Neuronal stem cell (in vitro differentiated cells): ENCODE data around the gene ZXDB.

Source experiments
- DNase-seq: peaks from one replicate; pipeline ENCODE4 v3.0.0-alpha.2; 2013; ENCODE audit warnings: low spot score
- H2AFZ ChIP-seq: one replicate; pipeline ENCODE4 v1.6.1; 2013; ENCODE audit warnings: mild to moderate bottlenecking, low read length, inconsistent platforms
- H2AK5ac ChIP-seq: 2 replicates; pipeline ENCODE4 v1.6.1; 2013; ENCODE audit warnings: low read depth, mild to moderate bottlenecking, inconsistent platforms, low read length, moderate library complexity, mixed read lengths
- H2BK120ac ChIP-seq: 2 replicates; pipeline ENCODE4 v1.6.1; 2013; ENCODE audit warnings: low read depth, mild to moderate bottlenecking, inconsistent platforms, low read length, moderate library complexity, mixed read lengths
- H2BK12ac ChIP-seq: one replicate; pipeline ENCODE4 v1.6.1; 2013; ENCODE audit warnings: low read length, inconsistent platforms
- H2BK15ac ChIP-seq: 2 replicates; pipeline ENCODE4 v1.6.1; 2013; ENCODE audit warnings: mild to moderate bottlenecking, low read length, inconsistent platforms, mixed read lengths
- H2BK5ac ChIP-seq: one replicate; pipeline ENCODE4 v1.6.1; 2013; ENCODE audit warnings: inconsistent platforms, mild to moderate bottlenecking, low read length, moderate library complexity
- H3K14ac ChIP-seq: one replicate; pipeline ENCODE4 v1.6.1; 2013; ENCODE audit warnings: low read length, inconsistent platforms
- H3K18ac ChIP-seq: 2 replicates; pipeline ENCODE4 v1.6.1; 2013; ENCODE audit warnings: low read length, inconsistent platforms
- H3K23ac ChIP-seq: 2 replicates; pipeline ENCODE4 v1.6.1; 2013; ENCODE audit warnings: low read depth, mild to moderate bottlenecking, mixed read lengths, low read length, inconsistent platforms; ENCODE audit not compliant: poor library complexity
- H3K27ac ChIP-seq: replicated peaks from 3 replicates; pipeline ENCODE4 v1.5.1; 2013; ENCODE audit warnings: low read length, inconsistent platforms
- H3K27me3 ChIP-seq, 3 experiments: 2 replicates each; pipeline ENCODE4 v1.6.1; 2013; ENCODE audit warnings: low read length in 3 of 3, mild to moderate bottlenecking in 2 of 3, inconsistent platforms in 1 of 3, low read depth in 1 of 3, mixed read lengths in 1 of 3, moderate library complexity in 1 of 3; ENCODE audit not compliant: control insufficient read depth in 3 of 3, insufficient read depth in 3 of 3
- H3K36me3 ChIP-seq, 2 donors: replicated peaks in 1 of 2; 2 replicates each; pipeline ENCODE4 v1.6.1; 2013; ENCODE audit warnings: low read length in 2 of 2; ENCODE audit not compliant: control insufficient read depth in 2 of 2, insufficient read depth in 2 of 2
- H3K4ac ChIP-seq: 2 replicates; pipeline ENCODE4 v1.6.1; 2013; ENCODE audit warnings: inconsistent platforms, mild to moderate bottlenecking, low read length, moderate library complexity
- H3K4me1 ChIP-seq, 2 donors: 1 replicate in 1 of 2; 2 replicates in 1 of 2; pipeline ENCODE4 v1.6.1; 2013; ENCODE audit warnings: low read length in 2 of 2, low read depth in 1 of 2; ENCODE audit not compliant: control insufficient read depth in 2 of 2, insufficient read depth in 1 of 2
- H3K4me2 ChIP-seq: one replicate; pipeline ENCODE4 v1.6.1; 2013; ENCODE audit warnings: mild to moderate bottlenecking, low read length, inconsistent platforms; ENCODE audit not compliant: insufficient read depth, poor library complexity, severe bottlenecking
- H3K4me3 ChIP-seq, 2 donors: 2 replicates each; pipeline ENCODE4 v1.5.1; 2013; ENCODE audit warnings: low read length in 2 of 2, mild to moderate bottlenecking in 2 of 2, inconsistent platforms in 1 of 2, moderate library complexity in 1 of 2
- H3K79me1 ChIP-seq: one replicate; pipeline ENCODE4 v1.6.1; 2013; ENCODE audit warnings: low read depth, mild to moderate bottlenecking, inconsistent platforms, low read length, moderate library complexity
- H3K9ac ChIP-seq: one replicate; pipeline ENCODE4 v1.6.1; 2013; ENCODE audit warnings: mild to moderate bottlenecking, low read depth, low read length, inconsistent platforms; ENCODE audit not compliant: poor library complexity
- H3K9me3 ChIP-seq, 2 donors: replicated peaks in 1 of 2; 2 replicates each; pipeline versions ENCODE3 to v1.6.1; 2013; ENCODE audit warnings: low read length in 2 of 2, mild to moderate bottlenecking in 2 of 2, inconsistent platforms in 1 of 2, low read depth in 1 of 2, mixed read lengths in 1 of 2, moderate library complexity in 1 of 2; ENCODE audit not compliant: control insufficient read depth in 2 of 2, insufficient read depth in 1 of 2
- H4K8ac ChIP-seq: one replicate; pipeline ENCODE4 v1.6.1; 2013; ENCODE audit warnings: low read depth, mild to moderate bottlenecking, inconsistent platforms, low read length, moderate library complexity
- H4K91ac ChIP-seq: one replicate; pipeline ENCODE4 v1.6.1; 2013; ENCODE audit warnings: low read length, low read depth, mild to moderate bottlenecking, inconsistent platforms; ENCODE audit not compliant: poor library complexity
- WGBS, 2 donors: extraction: QIAGEN DNeasy Blood & Tissue Kit; methylation state at CpG; one replicate each; pipeline ENCODE4 v1.1.7; 2013; ENCODE audit warnings: missing lambda C conversion rate in 2 of 2, mixed read lengths in 1 of 2; ENCODE audit not compliant: insufficient read length in 2 of 2, insufficient replicate concordance in 1 of 2; ENCODE audit errors: extremely low coverage in 2 of 2; 5-methylcytosine and 5-hydroxymethylcytosine counted together

Gene ZXDB

DNA sequence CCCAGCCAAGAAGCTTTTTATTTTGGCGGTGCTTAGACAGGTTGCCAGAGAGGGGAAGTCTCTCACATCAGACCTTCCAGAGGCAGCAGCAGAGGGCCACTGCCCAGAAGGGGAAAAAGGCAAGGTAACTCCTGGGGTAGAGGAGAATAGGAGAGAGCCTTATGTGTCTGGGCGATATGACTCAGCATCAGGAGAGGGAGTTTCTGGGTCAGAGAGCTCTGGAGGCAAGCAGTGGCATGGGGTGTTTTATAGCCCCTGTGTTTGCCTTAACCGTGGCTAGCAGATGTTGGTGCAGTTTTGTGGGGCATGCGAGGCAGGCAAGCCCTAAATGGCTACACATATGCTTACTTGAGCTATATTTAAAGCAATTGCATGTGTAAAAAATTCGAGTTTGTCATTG lies 8.3 kb upstream of the ZXDB start:
- Histone ChIP-seq H2BK15ac (no peak overlapping the region), H3K4ac (no peak overlapping the region), H3K27ac (no peak overlapping the region), H3K9ac (no peak overlapping the region), H2BK5ac (no peak overlapping the region), H3K9me3 (no peaks in the 10 kb centered on the region), H2BK12ac (no peak overlapping the region), H3K4me1 (no peaks in the 10 kb centered on the region), H3K27me3 (no peaks in the 10 kb centered on the region), H3K23ac (no peak overlapping the region), H3K36me3 (no peaks in the 10 kb centered on the region), H2AK5ac (no peak overlapping the region), H2BK120ac (no peak overlapping the region), H3K14ac (no peak overlapping the region), H4K8ac (no peak overlapping the region), H2AFZ (no peak overlapping the region), H4K91ac (no peak overlapping the region), H3K79me1 (no peaks in the 10 kb centered on the region), H3K4me3 (no peak overlapping the region), H3K4me2 (no peak overlapping the region), H3K18ac (no peak overlapping the region)
- WGBS, 2 donors, result no CpG with 5 or more reads among the region's 5 CpGs
- no peak for DNase-seq

DNA sequence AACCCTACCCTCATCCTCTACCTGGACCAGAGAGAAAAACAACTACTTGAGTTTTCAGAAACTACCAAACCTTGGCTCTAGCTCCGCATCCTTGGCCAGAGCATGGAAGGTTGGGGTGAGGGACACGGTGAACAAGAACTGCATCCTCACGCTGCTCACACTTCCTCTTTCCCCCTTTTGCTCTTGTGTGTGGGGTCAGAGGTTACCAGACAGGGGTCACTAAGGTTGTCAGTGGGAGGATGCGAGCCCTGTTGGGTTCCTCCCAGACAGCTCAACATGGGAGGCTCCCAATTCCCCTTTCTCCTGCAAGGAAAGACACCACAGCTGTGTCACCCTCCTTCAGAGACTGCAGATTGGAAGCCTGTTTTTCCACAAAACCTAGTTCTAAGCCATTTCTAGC lies 5.5 kb upstream of the ZXDB start:
- no peak overlapping the region for H2AK5ac ChIP-seq
- H3K23ac ChIP-seq, result no peak overlapping the region
- no peak overlapping the region for H4K8ac ChIP-seq
- H2BK12ac ChIP-seq, result no peak overlapping the region
- H4K91ac ChIP-seq, result no peak overlapping the region
- no peaks in the 10 kb centered on the region for H3K9me3 ChIP-seq
- H3K27ac ChIP-seq, result no peak overlapping the region
- H3K18ac ChIP-seq, result no peak overlapping the region
- H2BK15ac ChIP-seq, result no peak overlapping the region
- H3K9ac ChIP-seq, result no peak overlapping the region
- no peaks in the 10 kb centered on the region for H3K4me1 ChIP-seq
- H3K36me3 ChIP-seq, result no peaks in the 10 kb centered on the region
- no peak overlapping the region for H2BK120ac ChIP-seq
- H2AFZ ChIP-seq, result no peak overlapping the region
- no peak overlapping the region for H3K4ac ChIP-seq
- no peak overlapping the region for H3K4me2 ChIP-seq
- H3K27me3 ChIP-seq, result no peaks in the 10 kb centered on the region
- H3K79me1 ChIP-seq, result no peaks in the 10 kb centered on the region
- no peak for DNase-seq
- H2BK5ac ChIP-seq, result no peak overlapping the region
- H3K14ac ChIP-seq, result no peak overlapping the region
- no CpG with 5 or more reads among the region's 4 CpGs for WGBS, 2 donors
- no peak overlapping the region for H3K4me3 ChIP-seq

DNA sequence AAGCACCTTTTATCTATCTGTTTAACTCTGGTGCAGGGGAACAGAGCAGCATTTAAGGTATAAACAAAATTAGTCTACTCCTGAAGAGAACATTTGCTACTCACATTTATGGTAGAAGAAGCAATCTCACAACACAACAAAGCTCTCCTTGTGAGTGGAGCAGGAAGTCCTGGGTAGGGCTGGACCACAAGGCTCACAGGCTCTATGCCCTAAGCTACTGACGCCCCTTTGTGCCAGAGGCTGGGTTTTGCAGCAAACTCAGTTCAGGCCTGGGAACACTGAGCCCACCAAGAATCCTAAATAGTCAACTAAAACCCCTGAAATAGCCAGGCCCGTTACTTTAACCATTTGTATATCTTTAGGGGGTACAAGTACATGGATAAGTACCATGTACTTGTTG lies 4.7 kb upstream of the ZXDB start:
- H3K14ac ChIP-seq, result no peak overlapping the region
- no peak overlapping the region for H2BK12ac ChIP-seq
- no peak overlapping the region for H3K9ac ChIP-seq
- H3K23ac ChIP-seq, result no peak overlapping the region
- no peaks in the 10 kb centered on the region for H3K4me1 ChIP-seq
- no CpG with 5 or more reads among the region's 2 CpGs for WGBS, 2 donors
- H3K4me2 ChIP-seq, result no peak overlapping the region
- no peak overlapping the region for H4K8ac ChIP-seq
- H2AK5ac ChIP-seq, result no peak overlapping the region
- no peaks in the 10 kb centered on the region for H3K36me3 ChIP-seq
- no peaks in the 10 kb centered on the region for H3K27me3 ChIP-seq
- H3K27ac ChIP-seq, result no peak overlapping the region
- no peak overlapping the region for H3K18ac ChIP-seq
- H3K4ac ChIP-seq, result no peak overlapping the region
- no peak for DNase-seq
- no peak overlapping the region for H3K4me3 ChIP-seq
- H3K9me3 ChIP-seq, result no peaks in the 10 kb centered on the region
- no peak overlapping the region for H2BK15ac ChIP-seq
- H4K91ac ChIP-seq, result no peak overlapping the region
- H3K79me1 ChIP-seq, result no peaks in the 10 kb centered on the region
- H2AFZ ChIP-seq, result no peak overlapping the region
- no peak overlapping the region for H2BK120ac ChIP-seq
- no peak overlapping the region for H2BK5ac ChIP-seq

DNA sequence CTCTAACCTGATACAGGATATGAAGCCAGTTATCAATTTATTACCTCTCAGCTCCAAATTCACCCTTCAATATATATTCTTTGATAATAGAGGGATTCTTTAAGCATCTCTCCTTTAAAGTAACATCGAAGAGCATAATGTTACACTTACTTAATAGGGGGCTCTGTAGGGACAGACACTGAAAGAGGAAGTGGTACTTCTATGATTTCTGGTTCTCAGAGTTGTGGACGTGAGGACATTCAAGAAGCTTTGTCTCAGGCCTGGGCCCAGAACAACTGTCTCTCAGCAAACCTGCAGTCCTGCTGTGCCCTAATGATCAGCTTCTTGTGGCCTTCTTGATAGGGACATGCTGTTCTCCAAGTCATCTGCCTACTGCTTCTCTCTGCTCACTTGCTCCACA lies 4.2 kb upstream of the ZXDB start:
- H3K27me3 ChIP-seq, result no peaks in the 10 kb centered on the region
- H3K4ac ChIP-seq, result no peak overlapping the region
- no peak overlapping the region for H2AK5ac ChIP-seq
- H2BK12ac ChIP-seq, result no peak overlapping the region
- H2BK5ac ChIP-seq, result no peak overlapping the region
- H3K27ac ChIP-seq, result no peak overlapping the region
- no peak overlapping the region for H3K9ac ChIP-seq
- no peak overlapping the region for H4K91ac ChIP-seq
- H2BK120ac ChIP-seq, result no peak overlapping the region
- H4K8ac ChIP-seq, result no peak overlapping the region
- no peaks in the 10 kb centered on the region for H3K4me1 ChIP-seq
- H3K4me3 ChIP-seq, result no peak overlapping the region
- no peaks in the 10 kb centered on the region for H3K79me1 ChIP-seq
- no peak overlapping the region for H2AFZ ChIP-seq
- H3K9me3 ChIP-seq, result no peaks in the 10 kb centered on the region
- H3K14ac ChIP-seq, result no peak overlapping the region
- H3K23ac ChIP-seq, result no peak overlapping the region
- no peak overlapping the region for H2BK15ac ChIP-seq
- H3K36me3 ChIP-seq, result no peaks in the 10 kb centered on the region
- no peak overlapping the region for H3K4me2 ChIP-seq
- WGBS, 2 donors, result no CpG with 5 or more reads among the region's 2 CpGs
- H3K18ac ChIP-seq, result no peak overlapping the region
- no peak for DNase-seq
